Activated CD4-positive, alpha-beta T cell treated with anti-CD3 and anti-CD28 coated beads, Interleukin-2, amount 50 U/mL, for 16 hours (primary cell): ENCODE data around the gene TRABD2B.

ENCODE experiments used
- DNase-seq: peaks from one replicate; pipeline ENCODE4 v3.0.0-alpha.2; 2020

Gene TRABD2B

DNA sequence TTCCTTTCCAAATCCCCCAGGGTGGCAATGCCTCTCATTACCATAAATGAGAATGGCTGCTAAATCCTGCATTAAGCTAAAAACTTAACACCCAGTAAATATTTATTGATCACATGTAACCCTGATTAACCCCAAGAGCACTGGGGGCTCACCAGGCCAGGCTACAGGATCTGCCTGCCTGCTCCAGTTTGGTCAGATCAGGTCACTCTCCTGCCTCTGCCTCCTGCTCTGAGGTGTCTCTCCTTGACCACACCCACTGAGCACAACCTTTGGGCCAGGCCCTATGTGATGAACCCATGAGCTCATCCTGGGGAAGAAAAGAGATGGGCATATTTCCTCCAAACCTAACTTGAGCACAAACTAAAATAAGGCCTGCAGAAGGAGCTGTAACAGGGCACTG, 93.5 kb downstream of the TRABD2B start:
- no peak for DNase-seq

- no peak for DNase-seq
These were observed 96.1 kb downstream of the TRABD2B start for GRCh38 chr1:47901001-47901575.

- no peak for DNase-seq
These were observed 98.9 kb downstream of the TRABD2B start for GRCh38 chr1:47898133-47898845.

DNA sequence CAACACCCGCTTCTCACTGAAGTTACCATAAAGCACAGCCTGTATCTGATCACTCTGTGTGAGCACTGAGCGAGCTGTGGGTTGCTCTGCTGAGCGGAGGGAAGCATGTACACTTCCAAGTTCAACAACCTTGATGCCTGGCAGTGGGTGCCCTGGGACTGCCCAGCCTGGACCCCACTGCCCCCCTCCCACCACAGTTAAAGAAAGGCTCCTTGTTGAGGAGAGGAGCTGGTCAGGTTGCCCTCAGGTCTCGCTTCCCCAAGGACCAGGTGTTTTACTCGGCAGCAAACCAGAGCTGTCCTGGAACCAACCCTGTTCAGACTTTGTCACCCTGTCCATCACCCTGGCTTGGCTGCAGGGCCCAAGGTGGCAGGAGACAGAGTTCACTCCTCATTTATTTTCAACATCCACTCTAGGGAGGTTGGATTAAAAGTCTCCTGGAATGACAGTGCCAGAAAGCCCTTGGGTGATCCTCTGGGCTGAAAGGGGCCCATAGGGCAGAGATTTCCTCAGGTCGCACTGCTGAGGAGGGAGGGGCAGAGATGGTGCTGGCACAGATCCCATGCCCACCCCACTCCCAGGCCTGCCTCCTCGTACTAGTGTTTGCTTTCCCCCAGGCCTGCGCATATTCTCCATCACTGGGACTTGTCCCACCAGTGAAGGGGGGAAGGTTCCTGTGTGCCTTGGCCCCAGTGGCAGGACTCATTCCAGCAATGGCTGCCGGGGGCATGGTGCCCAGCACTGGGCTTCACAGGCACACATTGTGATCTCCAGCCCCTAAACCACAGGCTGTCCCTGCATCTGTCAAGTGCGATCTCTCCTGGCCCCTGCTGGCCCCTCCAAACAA, 101.7 kb downstream of the TRABD2B start:
- DNase-seq, result no peak

GRCh38 chr1:47894410-47895278, 102.5 kb downstream of the TRABD2B start:
- DNase-seq, result no peak

DNA sequence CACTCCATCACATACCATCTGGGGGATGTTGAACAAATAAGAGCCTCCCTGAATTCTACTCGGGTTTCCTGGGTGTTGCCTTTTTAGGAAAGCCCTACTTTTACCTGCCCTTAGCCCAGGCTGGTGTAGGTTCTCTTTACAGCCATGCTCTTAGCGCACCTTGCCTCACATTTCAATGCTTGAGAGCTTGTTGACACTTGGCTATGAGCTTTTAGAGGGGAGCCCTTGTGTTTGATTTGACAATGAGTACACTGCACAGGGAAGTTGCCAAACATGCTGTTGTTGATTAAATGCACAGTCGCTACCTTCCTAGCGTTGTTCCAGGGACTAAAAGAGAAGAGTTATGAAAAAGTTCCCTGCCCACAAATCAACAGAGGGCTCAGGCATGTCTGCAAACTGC, 103.8 kb downstream of the TRABD2B start:
- no peak for DNase-seq

- no peak for DNase-seq
These were observed 106.4 kb downstream of the TRABD2B start for GRCh38 chr1:47890779-47891178.

DNA sequence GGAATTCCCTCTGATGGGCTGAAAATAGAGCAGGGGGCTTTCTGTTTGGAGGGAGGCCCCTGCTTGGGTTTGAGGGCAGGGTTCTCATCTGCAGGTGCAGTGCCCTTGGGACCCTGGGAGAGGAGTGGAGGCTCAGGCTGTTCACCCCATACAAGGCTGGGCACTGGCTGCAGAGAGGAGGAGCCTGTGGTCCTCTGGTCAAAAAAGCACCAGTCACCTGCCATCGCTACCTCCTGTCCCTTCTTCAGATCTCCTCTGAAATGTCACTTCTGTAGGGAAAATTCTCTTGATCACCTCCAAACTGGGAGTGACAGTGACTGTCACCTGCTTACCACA, 108.9 kb downstream of the TRABD2B start:
- DNase-seq, result no peak

DNA sequence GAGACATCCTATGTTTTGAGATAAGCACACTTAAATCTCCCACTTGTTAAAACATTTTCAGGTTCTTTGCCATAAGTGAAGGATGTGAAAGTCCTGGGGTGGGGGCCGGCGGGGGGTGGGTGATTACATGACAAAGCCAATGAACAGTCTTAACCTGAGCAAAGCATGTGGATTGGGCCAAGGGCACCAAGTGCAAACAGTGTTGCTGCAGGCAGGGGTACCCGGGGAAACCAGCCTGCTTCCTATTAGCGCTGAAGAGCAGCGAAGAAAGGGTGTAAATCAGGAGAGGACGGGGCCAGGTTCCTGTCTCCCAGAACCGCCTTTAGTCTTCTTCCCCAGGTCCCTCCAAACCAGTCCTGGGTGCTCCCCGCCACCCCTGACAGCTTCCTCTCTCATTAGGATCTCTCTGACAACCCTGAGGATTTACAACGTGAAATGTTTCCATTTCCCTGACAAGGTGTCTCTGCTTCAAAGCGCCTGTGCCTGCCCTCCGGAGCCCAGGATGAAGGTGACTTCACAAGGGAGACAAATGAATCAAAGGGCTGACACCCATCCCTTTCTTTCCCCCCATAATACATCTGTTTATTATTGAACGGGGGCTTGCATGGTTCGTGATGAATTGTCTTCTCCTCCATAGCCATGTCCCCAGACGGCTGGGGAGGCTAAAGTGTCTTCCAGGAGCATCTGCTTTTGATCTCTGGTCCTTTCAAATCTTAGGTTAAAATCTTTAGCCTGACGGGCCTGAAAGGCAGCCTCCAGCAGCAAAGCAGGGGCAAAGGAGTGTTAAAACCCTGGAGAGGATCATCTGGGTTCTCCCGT, 109.5 kb downstream of the TRABD2B start:
- no peak for DNase-seq

- DNase-seq, result no peak
These were observed 110.1 kb downstream of the TRABD2B start for GRCh38 chr1:47887060-47887459.

GRCh38 chr1:47886141-47886540, 111.0 kb downstream of the TRABD2B start:
- no peak for DNase-seq

DNA sequence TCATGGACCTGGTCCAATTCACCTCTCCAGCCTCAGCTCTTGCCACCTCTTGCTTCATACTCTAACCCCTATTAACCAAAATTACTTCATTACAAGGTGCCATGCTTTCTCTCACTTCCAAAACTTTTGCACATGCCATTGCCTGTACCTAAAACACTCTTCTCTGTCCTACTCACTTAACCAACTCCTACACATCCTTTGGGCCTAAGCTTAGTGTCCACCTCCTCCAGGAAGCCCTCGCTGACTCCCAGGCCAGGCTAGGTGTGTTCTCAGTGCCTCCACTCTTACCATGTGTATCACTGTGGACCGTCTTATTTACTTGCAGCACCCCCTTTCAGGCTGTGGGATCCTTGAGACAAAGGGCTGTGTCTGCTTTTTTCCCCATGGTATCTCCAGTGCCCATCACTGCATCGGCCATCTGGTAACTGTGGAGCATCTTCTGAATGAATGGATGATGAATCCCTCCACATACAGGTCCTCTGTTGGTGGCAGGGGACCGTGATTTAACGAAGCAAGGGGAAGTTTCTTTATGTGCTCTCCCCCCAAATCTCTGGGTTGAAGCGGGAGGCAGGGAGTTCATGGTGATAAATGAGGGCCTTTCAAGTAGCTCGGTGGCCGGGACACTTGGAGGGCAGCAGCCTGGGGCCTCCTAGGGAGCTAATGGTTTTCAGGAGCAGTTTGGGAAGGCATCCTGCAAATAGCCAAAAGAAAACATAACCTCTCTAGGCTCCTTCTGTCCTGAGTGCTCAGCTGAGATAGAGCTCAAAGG, 111.9 kb downstream of the TRABD2B start:
- DNase-seq, result no peak

GRCh38 chr1:47883963-47884362, 113.2 kb downstream of the TRABD2B start:
- no peak for DNase-seq

DNA sequence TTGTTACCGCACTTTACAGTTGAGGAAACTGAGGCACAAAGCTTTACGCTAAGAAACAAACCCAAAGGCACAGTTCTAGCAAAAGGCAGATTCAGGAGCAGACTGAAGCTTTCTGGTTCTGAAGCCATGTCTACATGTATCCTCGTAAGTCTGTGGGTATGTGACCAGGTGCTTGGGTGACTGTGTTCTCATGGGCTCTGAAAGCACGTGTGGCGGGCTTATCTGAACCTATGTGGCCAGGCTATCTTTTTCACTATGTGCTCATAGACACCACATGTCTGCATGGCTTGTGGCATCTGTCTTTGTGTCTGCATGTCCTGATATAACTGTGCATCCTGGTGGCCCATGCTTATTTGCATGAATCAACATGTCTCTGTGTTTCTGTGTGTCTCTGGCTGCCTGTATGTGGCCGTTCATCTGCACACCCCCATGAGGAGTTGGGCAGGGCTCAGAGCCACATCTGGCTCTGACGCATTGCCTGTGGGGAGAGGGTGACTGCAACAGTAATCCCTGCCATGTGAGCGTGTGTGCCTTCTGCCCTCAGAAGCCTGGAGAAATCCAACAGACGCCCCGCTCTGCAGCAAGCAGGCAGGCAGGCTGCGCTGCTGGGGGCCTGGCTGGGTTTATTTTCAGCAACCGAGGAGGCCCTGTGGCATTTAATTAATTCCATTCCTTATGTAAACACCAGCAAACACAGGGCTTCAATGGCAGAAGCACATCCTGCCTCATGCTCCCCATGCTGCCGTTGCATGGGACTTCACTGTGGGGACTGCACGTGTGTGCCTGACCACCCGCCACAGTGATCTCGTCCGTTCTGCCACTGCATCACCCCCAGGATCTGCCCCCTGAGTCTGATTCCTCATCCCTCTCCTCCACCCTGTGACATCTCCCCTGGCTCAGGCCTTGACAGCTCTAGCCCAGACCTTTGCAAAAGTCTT, 115.4 kb downstream of the TRABD2B start:
- no peak for DNase-seq

DNA sequence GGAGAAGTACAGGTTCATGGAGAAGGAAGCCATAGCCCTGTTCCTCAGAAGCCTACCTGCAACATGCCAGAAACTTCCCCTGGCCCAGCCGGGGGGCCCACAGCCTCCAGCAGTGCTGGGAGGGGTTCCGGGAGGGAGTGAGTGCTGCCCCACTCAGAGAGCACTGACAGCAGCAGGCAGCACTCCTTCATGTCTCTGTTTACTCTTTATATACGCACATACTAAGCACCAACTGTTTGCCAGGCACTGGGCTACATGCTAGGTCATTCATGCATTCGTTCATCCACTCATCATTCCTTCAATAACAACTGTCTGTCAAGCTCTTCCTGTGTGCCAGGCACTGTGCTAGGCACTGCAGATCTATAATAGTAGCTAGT, 120.6 kb downstream of the TRABD2B start:
- no peak for DNase-seq

- DNase-seq, result no peak
These were observed 121.2 kb downstream of the TRABD2B start for GRCh38 chr1:47875831-47876586.

DNA sequence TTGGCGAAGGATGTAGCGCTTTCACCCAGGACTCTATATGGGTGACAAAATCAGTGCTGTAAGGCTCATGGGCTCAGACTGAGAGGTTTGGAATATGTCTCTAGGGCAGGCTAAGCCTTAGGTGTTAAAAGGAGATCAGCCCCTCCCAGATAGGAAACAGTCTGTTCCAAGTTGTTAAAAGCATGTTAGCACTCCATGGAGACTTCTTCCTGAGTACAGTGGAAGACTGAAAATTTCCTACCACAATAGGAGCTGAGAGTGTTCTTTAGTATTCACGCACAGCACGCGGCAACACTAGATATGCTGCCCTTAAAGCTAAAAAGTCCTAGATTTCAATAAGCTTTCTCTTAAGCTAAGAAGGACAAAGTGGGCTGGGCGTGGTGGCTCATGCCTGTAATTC, 122.1 kb downstream of the TRABD2B start:
- no peak for DNase-seq

DNA sequence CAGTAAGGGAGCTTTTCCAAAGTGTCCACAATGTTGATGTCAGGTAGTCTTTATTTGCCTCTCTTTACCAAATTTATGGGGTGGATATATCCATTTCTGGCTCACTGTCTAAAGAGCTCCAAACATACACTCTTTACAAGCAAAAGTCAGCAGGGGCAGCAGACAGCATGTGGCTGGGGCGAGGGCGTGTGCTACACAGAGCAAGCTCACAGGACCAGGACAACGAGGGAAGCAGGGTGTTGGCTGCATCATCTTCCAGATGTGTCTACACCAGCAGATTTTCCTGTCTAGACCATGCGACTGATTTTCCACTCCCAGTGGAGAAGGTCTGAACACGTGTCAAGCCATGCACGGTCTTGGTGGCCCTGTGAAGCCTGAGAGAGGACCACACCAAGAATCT, 123.8 kb downstream of the TRABD2B start:
- DNase-seq, result no peak

DNA sequence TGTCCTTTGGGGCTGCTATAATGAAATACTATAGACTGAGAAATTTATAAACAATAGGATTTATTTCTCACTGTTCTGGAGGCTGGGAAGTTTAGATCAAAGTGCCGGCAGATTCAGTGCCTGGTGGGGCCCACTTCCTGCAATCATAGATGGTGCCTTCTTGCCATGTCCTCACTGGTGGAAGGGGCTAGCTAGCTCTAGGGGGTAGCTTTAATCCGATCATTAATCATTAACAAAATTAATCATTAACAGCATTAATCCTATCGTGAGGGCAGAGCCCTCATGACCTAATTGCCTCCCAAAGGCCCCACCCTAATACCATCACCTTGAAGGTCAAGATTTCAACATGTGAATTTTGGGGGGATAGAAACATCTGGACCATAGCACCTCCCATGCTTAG, 124.3 kb downstream of the TRABD2B start:
- no peak for DNase-seq
